Activated CD8-positive, alpha-beta T cell treated with anti-CD3 and anti-CD28 coated beads for 36 hours (primary cell): Measurements from ENCODE around the gene COL6A1. TPM values are rescaled to one million over a fixed set of nuclear protein-coding genes. Genes with fewer than 3 reads are reported as not detected.

ENCODE experiments used
- ATAC-seq: fragments of 200-7000 bp; cut with Tn5 transposase; one replicate; pipeline ENCODE4 v1.10.0; 2021; ENCODE audit warnings: mild to moderate bottlenecking, moderate library complexity
- CTCF ChIA-PET: fragments of 350-600 bp; sonication (Branson Sonifier 250); formaldehyde crosslinking; loops from one replicate; lab custom pipeline; 2021; ENCODE audit warnings: antibody characterized with exemption; lab: Charles Lee
- POLR2A ChIA-PET: fragments of 350-600 bp; sonication (Branson Sonifier 250); formaldehyde crosslinking; loops from one replicate; lab custom pipeline; 2021; ENCODE audit warnings: antibody characterized with exemption; lab: Charles Lee
- DNase-seq: peaks from one replicate; pipeline ENCODE4 v3.0.0-alpha.2; 2020
- H3K27ac Mint-ChIP-seq: one replicate; pipeline ENCODE4 v1.8.0; 2021; ENCODE audit warnings: mild to moderate bottlenecking, mixed read lengths
- H3K27me3 Mint-ChIP-seq: one replicate; pipeline ENCODE4 v1.8.0; 2021; ENCODE audit warnings: mixed read lengths
- H3K36me3 Mint-ChIP-seq: one replicate; pipeline ENCODE4 v1.8.0; 2021; ENCODE audit warnings: low read depth, mixed read lengths
- H3K4me1 Mint-ChIP-seq: one replicate; pipeline ENCODE4 v1.8.0; 2021; ENCODE audit warnings: low read depth, mixed read lengths
- H3K4me3 Mint-ChIP-seq: one replicate; pipeline ENCODE4 v1.8.0; 2021; ENCODE audit warnings: mild to moderate bottlenecking, moderate library complexity, mixed read lengths
- H3K9me3 Mint-ChIP-seq: one replicate; pipeline ENCODE4 v1.8.0; 2021; ENCODE audit warnings: mixed read lengths
- CTCF ChIP-seq: fragments of 200-600 bp; IDR thresholded peaks from one replicate; pipeline ENCODE4 v1.8.0; 2022; ENCODE audit warnings: antibody characterized with exemption, mild to moderate bottlenecking
- intact Hi-C: fragments of 100-400 bp; cut with micrococcal nuclease; formaldehyde crosslinking; loops from one replicate; pipeline ENCODE4 v1.10.0; 2022
- total RNA-seq, 2 experiments: library from RNA; stranded (reverse); gene quantifications; one replicate each; pipeline ENCODE4 v1.2.3, GENCODE V29; 2021

Gene COL6A1
- total RNA-seq, 2 experiments from 2014 or later: 4.1 to 5.2 TPM

GRCh38 chr21:46021398-46021797 lies 39.8 kb downstream of the COL6A1 start:
- ChIA-PET POLR2A (no interaction called here), CTCF (no interaction called here)
- intact Hi-C loops: no loop called here
- DNase-seq (no peak), ATAC-seq (no peak)
- H3K9me3 Mint-ChIP-seq: no peaks in the 10 kb centered on the region
- peaks cover 35% of the 10 kb centered on the region for H3K27me3 Mint-ChIP-seq
- H3K4me3 Mint-ChIP-seq: no peak overlapping the region
- no peak for TF ChIP-seq CTCF
- no peaks in the 10 kb centered on the region for H3K36me3 Mint-ChIP-seq
- H3K27ac Mint-ChIP-seq: no peak overlapping the region
- H3K4me1 Mint-ChIP-seq: peaks cover 11% of the 10 kb centered on the region

GRCh38 chr21:46021978-46022544 lies 40.5 kb downstream of the COL6A1 start:
- Mint-ChIP-seq H3K4me3 (no peak overlapping the region), H3K36me3 (no peaks in the 10 kb centered on the region), H3K27me3 (peaks cover 38% of the 10 kb centered on the region), H3K4me1 (peaks cover 11% of the 10 kb centered on the region), H3K27ac (no peak overlapping the region), H3K9me3 (no peaks in the 10 kb centered on the region)
- DNase-seq: no peak
- ChIA-PET POLR2A (no interaction called here), CTCF (no interaction called here)
- intact Hi-C loops: no loop called here
- no peak for TF ChIP-seq CTCF
- ATAC-seq: no peak

- ChIA-PET POLR2A (no interaction called here), CTCF (no interaction called here)
Measured at GRCh38 chr21:46022551-46023525, 41.3 kb downstream of the COL6A1 start.

GRCh38 chr21:46023555-46023954 lies 42.0 kb downstream of the COL6A1 start:
- intact Hi-C loops: no loop called here
- H3K27me3 Mint-ChIP-seq: peaks cover 26% of the 10 kb centered on the region
- no peak overlapping the region for H3K4me3 Mint-ChIP-seq
- no peak for TF ChIP-seq CTCF
- H3K36me3 Mint-ChIP-seq: no peaks in the 10 kb centered on the region
- no peak for ATAC-seq
- ChIA-PET POLR2A (no interaction called here), CTCF (no interaction called here)
- H3K9me3 Mint-ChIP-seq: no peaks in the 10 kb centered on the region
- DNase-seq: no peak
- peaks cover 11% of the 10 kb centered on the region for H3K4me1 Mint-ChIP-seq
- H3K27ac Mint-ChIP-seq: no peak overlapping the region

More at GRCh38 chr21:46022551-46023525, 41.3 kb downstream of the COL6A1 start:
- Mint-ChIP-seq H3K4me1 (peaks cover 11% of the 10 kb centered on the region), H3K4me3 (no peak overlapping the region), H3K27me3 (peaks cover 31% of the 10 kb centered on the region), H3K9me3 (no peaks in the 10 kb centered on the region), H3K36me3 (no peaks in the 10 kb centered on the region), H3K27ac (no peak overlapping the region)
- no peak for DNase-seq
- no peak for TF ChIP-seq CTCF
- ATAC-seq: no peak
- intact Hi-C loops: no loop called here

GRCh38 chr21:46024141-46024540 lies 42.6 kb downstream of the COL6A1 start:
- no peak for ATAC-seq
- ChIA-PET CTCF (no interaction called here), POLR2A (no interaction called here)
- peaks cover 27% of the 10 kb centered on the region for H3K27me3 Mint-ChIP-seq
- intact Hi-C loops: no loop called here
- H3K27ac Mint-ChIP-seq: no peak overlapping the region
- TF ChIP-seq CTCF: no peak
- H3K4me1 Mint-ChIP-seq: peaks cover 14% of the 10 kb centered on the region
- H3K4me3 Mint-ChIP-seq: no peak overlapping the region
- peaks cover 4% of the 10 kb centered on the region for H3K9me3 Mint-ChIP-seq
- peaks cover 1% of the 10 kb centered on the region for H3K36me3 Mint-ChIP-seq
- DNase-seq: no peak
